ENCODE data around the gene RRP12. TPM values are rescaled to one million over a fixed set of nuclear protein-coding genes. Genes with fewer than 3 reads are reported as not detected.
A peak's percentile ranks its signal among the peaks of the same experiment; 100 is the strongest.
"Not testable (repeated sequence)": the region's sequence is repeated elsewhere in the genome, so short reads cannot be mapped to it uniquely, and the experiment has no call there.

The RRP12 gene, protein sequence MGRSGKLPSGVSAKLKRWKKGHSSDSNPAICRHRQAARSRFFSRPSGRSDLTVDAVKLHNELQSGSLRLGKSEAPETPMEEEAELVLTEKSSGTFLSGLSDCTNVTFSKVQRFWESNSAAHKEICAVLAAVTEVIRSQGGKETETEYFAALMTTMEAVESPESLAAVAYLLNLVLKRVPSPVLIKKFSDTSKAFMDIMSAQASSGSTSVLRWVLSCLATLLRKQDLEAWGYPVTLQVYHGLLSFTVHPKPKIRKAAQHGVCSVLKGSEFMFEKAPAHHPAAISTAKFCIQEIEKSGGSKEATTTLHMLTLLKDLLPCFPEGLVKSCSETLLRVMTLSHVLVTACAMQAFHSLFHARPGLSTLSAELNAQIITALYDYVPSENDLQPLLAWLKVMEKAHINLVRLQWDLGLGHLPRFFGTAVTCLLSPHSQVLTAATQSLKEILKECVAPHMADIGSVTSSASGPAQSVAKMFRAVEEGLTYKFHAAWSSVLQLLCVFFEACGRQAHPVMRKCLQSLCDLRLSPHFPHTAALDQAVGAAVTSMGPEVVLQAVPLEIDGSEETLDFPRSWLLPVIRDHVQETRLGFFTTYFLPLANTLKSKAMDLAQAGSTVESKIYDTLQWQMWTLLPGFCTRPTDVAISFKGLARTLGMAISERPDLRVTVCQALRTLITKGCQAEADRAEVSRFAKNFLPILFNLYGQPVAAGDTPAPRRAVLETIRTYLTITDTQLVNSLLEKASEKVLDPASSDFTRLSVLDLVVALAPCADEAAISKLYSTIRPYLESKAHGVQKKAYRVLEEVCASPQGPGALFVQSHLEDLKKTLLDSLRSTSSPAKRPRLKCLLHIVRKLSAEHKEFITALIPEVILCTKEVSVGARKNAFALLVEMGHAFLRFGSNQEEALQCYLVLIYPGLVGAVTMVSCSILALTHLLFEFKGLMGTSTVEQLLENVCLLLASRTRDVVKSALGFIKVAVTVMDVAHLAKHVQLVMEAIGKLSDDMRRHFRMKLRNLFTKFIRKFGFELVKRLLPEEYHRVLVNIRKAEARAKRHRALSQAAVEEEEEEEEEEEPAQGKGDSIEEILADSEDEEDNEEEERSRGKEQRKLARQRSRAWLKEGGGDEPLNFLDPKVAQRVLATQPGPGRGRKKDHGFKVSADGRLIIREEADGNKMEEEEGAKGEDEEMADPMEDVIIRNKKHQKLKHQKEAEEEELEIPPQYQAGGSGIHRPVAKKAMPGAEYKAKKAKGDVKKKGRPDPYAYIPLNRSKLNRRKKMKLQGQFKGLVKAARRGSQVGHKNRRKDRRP (N-terminal part only)
- 10 to 100 TPM; 14.8 to 28.2 (median 20.7) TPM for polyA plus RNA-seq (ENCODE audit: insufficient read length in 4 of 4)

DNA sequence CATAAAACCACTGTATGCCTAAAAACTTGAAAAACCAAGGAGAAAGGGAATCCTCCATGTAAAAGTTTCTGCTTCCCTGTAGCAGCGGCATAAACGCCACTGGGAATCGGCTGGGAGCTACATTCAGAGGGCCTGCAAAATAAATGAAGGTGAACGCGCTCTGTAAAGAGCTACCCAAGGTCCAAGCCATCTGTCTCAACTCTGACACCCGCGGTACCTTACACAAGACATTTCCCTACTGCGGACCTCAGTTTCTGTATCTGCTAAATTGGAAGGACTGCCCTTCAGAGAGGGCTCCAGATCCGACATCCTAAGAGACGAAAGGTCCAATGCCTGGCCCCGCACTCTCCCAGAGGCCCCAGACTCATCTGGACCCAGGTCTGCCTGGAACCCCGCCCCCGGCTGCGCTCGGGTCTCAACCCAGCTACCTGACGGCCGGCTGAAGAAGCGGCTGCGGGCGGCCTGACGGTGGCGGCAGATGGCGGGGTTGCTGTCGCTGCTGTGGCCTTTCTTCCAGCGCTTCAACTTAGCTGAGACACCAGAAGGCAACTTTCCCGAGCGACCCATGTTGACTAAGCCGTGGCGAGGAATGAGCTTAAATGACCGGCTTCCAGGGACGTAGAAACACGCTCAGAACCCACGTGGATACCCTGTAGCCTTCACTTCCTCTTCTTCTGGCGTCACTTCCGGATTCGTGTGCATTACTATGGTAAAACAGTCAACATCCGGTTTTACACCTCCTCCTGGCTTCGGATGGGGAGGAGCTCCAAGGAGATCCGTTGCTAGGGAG is at the start of gene RRP12:
Gene RRP12, minus strand, starts transcription at position 676 of the 790 bp plus-strand sequence. Its CDS starts 109 bp downstream, at position 567.
- peak; percentile 93 to 97 (median 96) for DNase-seq (ENCODE audit: low read depth in 4 of 4, low spot score in 3 of 4)

DNA sequence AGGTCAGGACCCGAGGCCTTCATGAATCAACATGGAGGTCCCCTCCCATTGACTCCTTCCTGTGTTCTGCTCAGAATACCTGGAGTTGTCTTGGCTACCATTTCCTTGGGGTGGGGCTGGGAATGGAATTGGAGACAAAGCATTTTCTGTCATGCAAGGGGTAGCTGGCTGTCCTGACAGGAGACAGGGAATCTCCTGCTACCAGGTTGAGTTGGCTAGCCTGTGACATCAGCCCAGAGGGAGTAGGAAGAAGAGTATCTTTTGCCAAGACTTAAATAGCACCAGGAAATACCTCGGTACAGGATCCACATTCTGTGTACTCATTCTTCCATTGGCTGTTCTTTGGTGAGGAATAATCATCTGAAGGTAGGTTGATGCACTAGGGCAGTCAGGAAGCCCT is 49.7 kb upstream of the RRP12 start:
- no peak for DNase-seq (ENCODE audit: low read depth in 4 of 4, low spot score in 3 of 4)

DNA sequence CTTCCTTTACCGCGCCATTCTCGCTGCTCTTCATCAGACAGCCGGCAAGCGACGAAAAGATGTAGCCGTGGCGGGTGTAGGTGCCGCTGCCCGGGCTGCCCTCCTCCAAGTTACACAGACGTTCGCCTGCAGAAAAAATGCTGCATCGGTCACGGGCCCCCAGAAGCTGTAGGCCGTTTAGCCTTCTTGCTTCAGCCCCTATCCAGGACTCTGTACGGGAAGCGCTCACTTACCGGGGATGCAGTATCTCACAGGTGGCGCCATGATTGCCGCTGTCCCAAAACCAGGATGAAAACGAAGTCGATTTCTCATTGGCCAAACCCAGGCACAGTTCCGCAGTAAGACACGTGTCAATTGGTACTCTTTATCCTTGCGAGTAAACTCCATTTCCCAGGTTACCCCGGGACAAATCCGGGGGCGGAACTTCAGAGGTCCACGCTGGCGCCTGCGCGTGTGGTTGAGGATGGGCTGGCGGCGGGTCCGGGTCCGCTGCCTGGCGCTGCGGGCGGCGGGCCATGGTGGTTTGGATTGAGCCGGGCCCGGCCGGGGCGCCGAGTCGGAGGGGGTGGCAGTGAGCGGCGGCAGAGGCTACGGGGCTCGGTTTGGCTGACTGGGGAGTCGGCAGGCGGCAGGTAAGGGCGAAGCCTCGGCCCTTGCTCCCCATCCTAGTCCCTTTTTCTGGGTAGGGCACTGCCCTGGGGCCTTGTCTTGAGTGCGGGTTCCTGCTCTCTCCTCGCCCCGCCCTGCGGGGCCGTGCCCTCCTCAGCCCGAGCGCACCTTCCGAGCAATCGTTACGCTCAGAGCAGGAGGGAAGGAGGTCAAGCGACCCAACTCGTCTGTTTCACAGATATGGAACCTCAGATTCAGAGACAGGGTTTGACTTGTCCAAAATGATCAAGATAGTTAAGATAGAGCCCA is 44.8 kb upstream of the RRP12 start, which contains the start of the genes EXOSC1 and ZDHHC16:
Gene EXOSC1, minus strand, starts transcription at position 285 of the 918 bp plus-strand sequence. Its CDS starts 21 bp downstream, at position 264.
Gene ZDHHC16, plus strand, starts transcription at position 454 of the 918 bp plus-strand sequence. CDS start 5,501 bp downstream, outside the sequence.
- DNase-seq (ENCODE audit: low read depth in 4 of 4, low spot score in 3 of 4), result peak; percentile 83 to 92 (median 87)

DNA sequence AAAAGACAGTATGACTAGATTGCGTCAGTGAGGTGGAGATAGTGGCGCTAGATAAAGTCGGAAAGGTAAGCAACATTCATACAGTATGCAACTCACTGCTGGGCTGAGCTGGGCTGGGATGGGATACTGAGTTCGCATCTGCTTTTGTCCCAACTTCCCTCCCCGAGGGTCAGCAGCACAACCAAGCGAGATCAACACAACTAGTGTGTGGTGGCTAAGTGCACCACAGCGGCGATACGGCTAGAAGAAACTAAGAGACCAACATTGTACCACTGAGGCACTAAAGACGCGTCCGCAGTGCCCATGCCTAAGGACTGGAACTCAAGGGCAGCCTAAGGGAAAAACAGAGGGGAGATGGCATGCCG is 44.2 kb upstream of the RRP12 start:
- no peak for DNase-seq (ENCODE audit: low read depth in 4 of 4, low spot score in 3 of 4)

DNA sequence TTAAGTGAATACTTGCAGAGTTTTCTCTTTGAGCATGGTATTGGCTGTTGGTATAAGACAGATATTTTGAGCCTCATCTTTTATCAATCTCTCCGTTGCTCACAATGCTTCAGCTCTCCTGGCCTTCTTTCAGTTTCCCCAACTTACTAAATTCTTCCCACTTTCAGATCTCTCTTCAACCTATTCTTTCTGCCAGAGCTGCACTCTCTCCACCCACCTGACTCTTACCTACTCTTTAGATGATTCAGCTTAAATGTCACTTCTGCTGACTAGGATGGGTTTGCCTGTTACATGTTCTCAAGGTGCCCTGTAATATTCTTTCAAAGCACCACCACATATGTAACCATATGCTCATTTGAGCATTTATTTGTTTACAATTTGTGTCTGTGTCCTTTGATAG is 43.1 kb upstream of the RRP12 start:
- no peak for DNase-seq (ENCODE audit: low read depth in 4 of 4, low spot score in 3 of 4)

DNA sequence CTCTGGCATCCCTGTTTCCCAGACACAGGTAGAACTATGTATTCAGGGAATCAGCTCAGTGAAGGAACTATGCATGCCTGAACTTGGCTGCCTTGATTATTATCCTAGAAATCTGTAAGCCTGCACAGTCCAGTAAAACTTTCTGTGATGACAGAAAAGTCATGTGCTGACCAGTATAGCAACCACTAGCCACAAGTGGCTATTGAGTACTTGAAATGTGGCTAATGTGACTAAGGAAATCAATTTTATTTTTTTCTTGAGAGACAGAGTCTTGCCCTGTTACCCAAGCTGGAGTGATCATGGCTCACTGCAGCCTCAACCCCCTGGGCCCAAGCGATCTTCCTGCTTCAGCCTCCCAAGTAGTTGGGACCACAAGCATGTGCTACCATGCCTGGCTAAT is 41.1 kb upstream of the RRP12 start:
- DNase-seq (ENCODE audit: low read depth in 4 of 4, low spot score in 3 of 4), result no peak

DNA sequence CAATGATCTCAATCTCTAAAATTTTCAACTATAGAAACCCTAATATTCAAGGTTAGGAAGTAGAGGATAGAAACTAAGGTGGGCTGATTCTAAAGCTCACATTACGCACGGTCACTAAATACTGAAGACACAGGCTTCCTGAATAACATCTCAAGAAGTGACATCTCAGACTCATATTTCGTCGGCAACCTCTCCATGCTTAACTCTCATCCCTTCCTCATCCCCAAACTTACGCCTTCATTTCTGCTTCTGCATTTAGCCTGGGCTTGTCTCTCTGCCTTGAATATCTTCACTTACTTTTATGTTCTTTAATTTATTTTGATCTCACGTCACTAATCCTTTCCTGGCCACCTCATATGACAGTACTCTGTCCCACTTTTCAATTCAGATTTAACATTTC is 34.1 kb upstream of the RRP12 start:
- no peak for DNase-seq (ENCODE audit: low read depth in 4 of 4, low spot score in 3 of 4)

DNA sequence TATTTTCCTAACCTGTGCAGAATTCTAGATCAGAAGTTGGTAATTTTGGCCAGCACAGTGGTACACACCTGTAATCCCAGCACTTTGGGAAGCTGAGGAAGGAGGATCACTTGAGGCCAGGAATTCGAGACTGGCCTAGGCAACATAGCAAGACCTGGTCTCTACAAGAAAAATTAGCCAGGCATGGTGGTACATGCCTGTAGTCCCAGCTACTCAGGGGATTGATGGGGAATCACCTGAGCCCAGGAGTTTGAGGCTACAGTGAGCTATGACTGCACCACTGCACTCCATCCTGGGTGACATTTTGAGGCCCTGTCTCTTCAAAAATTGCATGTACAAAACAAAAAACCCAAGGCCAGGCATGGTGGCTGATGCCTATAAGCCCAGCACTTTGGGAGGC is 33.4 kb upstream of the RRP12 start:
- no peak for DNase-seq (ENCODE audit: low read depth in 4 of 4, low spot score in 3 of 4)

DNA sequence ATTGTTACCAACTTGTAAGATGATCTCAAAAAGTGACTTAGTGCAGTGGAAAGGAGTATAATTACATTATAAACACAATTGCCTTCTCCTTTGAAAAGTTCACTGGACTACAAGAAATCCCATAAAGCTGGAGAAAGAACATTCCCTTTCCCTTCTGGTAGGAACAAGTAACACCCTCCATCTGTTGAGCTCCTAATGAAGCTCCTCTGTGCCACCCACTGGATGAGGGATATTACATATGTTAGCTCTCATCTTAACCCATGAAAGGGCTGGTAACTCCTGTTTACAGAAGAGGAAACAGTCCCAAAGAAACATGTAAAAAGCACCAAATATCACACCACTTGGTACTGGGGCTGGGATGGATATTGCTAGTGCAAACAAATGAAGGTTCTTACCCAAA is 32.9 kb upstream of the RRP12 start:
- no peak for DNase-seq (ENCODE audit: low read depth in 4 of 4, low spot score in 3 of 4)

DNA sequence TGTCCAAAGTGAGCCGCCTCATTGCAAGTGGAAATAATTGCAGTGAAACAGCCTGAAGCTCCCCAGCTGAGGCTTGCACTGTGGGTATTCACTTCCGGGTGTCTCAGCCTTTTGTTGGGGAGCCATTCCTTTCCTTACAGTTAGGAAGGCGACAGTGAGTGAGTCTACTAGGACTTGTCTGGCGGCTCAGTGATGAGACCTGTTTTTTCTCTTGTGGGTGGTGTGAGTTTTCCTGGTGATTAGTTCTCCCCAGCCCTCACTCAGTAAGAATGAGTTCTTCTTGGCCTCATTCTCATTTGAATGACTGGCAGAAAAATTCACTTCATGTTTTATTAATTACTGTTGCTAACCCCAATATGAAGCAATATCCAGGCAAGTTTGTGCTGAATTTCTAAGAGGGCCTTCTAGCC is 27.4 kb upstream of the RRP12 start:
- DNase-seq (ENCODE audit: low read depth in 4 of 4, low spot score in 3 of 4), result no peak

DNA sequence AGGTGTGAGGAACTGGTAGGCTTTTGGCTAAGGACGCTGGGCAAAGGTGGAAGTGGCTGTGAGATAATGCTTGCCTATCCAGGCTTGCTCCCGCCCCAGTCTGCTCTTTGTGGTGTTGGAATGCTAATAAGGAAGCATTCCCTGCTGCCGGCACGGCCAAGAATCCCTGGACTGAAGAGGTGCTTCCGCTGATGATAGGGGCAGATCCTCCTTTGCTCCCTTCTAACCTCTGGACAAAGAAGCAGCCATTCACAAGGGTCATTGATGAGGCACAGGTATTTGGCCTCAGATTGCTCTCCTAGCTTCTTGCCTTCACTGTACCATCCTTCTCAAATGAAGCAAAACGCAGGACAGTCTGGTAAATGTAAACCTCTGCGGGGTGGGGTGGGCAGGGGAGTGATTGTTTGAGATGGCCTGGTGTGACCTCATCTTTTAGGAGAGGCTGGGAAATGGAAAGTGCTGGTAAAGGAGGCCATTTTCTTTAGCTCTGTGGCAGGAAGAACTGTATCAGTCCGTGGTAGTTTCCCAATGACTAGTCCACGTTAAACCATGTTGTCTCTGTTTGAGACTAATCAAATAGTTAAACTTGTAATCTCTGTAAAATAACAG is 26.5 kb upstream of the RRP12 start:
- DNase-seq (ENCODE audit: low read depth in 4 of 4, low spot score in 3 of 4), result no peak

DNA sequence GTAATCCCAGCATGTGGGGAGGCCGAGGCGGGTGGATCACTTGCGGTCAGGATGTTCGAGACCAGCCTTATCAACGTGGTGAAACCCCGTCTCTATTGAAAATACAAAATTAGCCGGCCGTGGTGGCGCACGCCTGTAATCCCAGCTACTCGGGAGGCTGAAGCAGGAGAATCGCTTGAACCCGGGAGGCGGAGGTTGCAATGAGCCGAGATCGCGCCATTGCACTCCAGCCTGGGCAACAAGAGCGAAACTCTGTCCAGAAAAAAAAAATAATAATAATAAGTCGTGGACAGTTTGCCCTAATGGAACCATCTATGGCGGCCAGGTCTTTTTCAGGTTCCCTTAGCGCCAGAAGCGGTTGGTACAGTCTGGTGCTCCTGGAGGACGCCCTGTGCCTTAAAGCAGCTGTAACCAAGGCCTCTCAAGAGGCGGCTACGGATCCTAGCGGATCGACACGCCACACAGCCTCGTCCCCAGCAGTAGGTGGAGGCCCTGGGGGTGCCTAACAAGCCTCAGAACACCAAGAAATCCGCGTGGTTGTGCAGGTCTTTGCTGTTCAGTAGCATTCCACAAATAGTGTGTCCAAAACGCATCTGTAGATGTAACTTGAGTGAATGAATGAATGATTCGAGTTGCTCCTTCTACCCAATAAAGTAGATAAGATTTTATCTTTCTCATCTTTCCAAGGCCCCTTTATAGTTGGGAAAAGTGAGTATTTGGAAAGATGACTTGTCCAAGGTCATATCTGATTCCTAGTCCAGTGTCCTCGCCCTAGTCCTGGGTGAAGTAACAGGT is 25.8 kb upstream of the RRP12 start:
- no peak for DNase-seq (ENCODE audit: low read depth in 4 of 4, low spot score in 3 of 4)

DNA sequence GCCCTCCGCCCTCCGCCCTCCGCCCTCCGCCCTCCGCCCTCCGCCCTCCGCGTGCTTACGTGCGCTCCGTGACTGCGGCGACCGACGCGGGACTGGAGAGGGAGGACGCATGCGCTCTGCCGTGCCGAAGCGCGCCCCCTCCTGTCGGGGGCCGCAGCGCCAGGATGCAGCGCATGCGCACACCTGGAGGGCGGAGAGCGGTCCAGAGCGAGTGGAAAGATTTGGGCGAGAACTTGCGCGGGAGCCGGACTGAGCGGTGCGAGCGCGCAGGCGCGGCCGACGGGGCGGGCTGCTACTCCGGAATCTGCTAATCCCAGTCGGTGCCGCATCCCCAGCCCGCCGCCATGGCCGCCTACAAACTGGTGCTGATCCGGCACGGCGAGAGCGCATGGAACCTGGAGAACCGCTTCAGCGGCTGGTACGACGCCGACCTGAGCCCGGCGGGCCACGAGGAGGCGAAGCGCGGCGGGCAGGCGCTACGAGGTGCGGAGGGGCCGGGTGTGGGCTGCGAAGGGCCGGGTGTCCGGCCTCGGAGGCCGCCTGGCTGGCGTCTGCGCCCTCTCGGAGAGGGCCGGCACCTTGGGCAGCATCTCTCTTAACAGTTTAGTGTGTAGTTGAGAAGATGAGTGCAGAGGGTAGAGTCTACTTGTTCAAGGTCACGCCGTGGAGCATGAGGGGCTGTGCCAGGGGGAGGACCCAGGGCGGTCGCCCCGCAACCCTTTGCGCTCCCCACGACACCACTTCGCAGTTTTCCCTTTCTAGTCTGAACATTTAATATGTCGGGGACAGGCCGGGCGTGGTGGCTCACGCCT is 25.0 kb upstream of the RRP12 start, which contains the start of gene PGAM1:
Gene PGAM1, plus strand, starts transcription at position 228 of the 812 bp plus-strand sequence. Its CDS starts 117 bp downstream, at position 345.
- DNase-seq (ENCODE audit: low read depth in 4 of 4, low spot score in 3 of 4), result peak; percentile 90 to 94 (median 90)

DNA sequence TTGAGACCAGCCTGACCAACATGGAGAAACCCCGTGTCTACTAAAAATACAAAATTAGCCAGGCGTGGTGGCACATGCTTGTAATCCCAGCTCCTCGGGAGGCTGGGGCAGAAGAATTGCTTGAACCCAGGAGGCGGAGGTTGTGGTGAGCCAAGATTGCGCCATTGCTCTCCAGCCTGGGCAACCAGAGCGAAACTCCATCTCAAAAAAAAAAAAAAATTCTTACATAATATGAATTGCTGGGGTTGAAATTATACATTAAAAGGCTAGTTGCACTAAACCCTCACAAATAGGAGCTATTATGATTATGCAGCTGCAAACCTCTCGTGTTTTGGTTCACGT is 22.6 kb upstream of the RRP12 start:
- not testable (repeated sequence) for DNase-seq (ENCODE audit: low read depth in 4 of 4, low spot score in 3 of 4)

DNA sequence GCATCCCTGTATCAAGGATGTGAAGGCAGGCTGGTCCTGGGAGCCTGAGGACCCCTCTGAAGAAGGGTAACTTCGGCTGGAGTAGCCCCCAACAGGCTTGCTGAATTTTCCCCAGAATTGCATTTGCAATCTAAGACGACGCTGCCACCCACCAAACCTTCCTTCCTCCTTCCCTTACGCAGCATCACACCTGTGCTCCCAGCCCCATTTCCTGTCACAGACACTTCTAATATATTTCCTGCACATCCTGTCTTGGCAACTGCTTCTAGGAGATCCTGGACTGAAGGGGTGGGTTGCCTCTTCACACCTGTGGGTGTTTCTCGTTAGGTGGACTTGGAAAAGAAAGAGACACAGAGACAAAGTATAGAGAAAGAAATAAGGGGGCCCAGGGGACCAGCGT is 15.4 kb upstream of the RRP12 start:
- no peak for DNase-seq (ENCODE audit: low read depth in 4 of 4, low spot score in 3 of 4)

DNA sequence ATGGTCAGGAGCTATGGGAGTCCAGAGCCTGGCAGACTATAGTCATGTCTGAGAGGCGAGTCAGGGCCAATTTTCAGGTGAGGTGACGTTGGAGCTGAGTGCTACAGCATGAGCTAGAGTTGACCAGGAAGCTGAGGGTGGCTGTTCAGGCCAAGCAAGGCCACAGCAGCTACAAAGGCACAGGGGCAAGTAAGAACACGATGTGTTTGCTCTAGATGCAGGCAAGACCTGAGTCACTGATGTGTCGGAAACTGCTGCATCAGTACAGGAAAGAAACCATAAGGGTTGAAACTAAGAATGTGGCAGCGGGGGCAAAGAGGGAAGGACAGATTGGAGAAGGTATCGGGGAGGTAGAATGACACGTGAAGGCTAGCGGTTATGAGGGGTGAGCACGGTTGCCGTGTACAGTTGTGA is 11.8 kb upstream of the RRP12 start:
- no peak for DNase-seq (ENCODE audit: low read depth in 4 of 4, low spot score in 3 of 4)

DNA sequence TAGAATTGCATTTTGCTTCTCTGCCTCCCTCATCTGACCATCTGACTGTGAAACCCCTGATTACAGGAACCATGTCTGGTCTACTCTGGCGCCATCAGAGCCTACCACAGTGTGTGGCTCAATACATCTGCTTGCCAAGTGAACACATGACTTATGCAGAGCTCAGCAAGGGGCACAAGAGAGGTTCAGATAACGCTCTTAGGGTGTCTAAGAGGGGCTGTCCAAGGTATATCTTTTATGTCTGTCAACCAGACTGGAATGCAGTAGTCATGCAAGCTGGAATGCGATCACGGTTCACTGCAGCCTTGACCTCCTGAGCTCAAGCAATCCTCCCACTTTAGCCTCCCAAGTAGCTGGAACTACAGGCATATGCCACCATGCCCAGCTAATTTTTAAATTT is 10.3 kb upstream of the RRP12 start:
- DNase-seq (ENCODE audit: low read depth in 4 of 4, low spot score in 3 of 4), result no peak

Measured in left renal pelvis (tissue), 4 donors.